Nephron progenitor cell (in vitro differentiated cells): ENCODE data around the gene KIF25.

Source experiments
- DNase-seq: peaks from one replicate; pipeline ENCODE4 v3.0.0; 2021
- H3K27ac Mint-ChIP-seq: 2 replicates; pipeline ENCODE4 v1.8.0; 2021; ENCODE audit warnings: mild to moderate bottlenecking, moderate library complexity, mixed read lengths
- H3K27me3 Mint-ChIP-seq: 2 replicates; pipeline ENCODE4 v1.8.0; 2021; ENCODE audit warnings: mild to moderate bottlenecking, low read depth, mixed read lengths; ENCODE audit not compliant: poor library complexity
- H3K36me3 Mint-ChIP-seq: 2 replicates; pipeline ENCODE4 v1.8.0; 2021; ENCODE audit warnings: low read depth, mixed read lengths
- H3K4me1 Mint-ChIP-seq: 2 replicates; pipeline ENCODE4 v1.8.0; 2021; ENCODE audit warnings: mixed read lengths
- H3K4me3 Mint-ChIP-seq: 2 replicates; pipeline ENCODE4 v1.8.0; 2021; ENCODE audit warnings: mild to moderate bottlenecking, moderate library complexity, mixed read lengths
- H3K9me3 Mint-ChIP-seq: 2 replicates; pipeline ENCODE4 v1.8.0; 2021; ENCODE audit warnings: mild to moderate bottlenecking, moderate library complexity, mixed read lengths
- TF ChIP-seq, protein P1 (sequence below): fragments of 200-600 bp; sonication (generic); IDR thresholded peaks from 2 replicates; pipeline ENCODE4 v1.5.0; 2021; ENCODE audit warnings: antibody characterized with exemption

The KIF25 gene

DNA sequence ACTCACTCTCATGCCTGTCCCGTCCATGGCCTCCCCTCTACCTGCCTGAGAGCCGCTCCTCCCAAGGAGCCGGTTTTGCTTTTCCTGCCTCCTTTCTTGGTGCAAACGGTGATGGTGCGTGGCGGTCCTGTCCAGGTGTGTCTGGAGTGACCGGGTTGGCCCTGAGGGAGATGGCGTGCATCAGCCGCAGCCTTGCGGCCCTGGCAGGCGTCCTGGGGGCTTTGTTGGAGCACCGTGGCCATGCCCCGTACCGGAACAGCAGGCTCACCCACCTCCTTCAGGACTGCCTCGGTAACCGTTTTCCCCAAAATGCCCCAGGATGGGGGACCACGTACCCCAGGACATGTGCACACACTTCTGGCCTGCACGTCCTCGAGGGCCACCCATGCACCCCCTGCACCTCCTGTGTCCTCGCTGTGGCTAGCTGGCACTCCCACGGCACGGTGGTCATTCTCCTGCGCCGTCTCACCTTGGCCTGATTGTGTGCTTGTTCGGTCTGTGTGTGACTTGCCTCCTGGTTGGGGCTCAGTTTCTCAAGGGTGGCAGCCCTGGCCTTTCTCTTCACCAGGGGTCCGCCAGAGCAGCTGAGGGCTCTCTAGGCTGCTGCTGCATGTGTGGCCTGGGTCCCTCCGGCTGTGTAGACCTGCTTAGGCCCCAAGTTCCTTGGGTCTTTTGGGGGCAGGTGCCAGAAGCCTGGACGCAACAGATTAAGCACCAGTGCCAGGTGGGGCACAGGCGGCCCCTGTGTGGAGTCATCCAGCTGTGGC lies 45.1 kb downstream of the KIF25 start:
- Mint-ChIP-seq H3K36me3 (peaks cover 12% of the 10 kb centered on the region), H3K27ac (no peak overlapping the region)

GRCh38 chr6:168043193-168043847 lies 45.8 kb downstream of the KIF25 start:
- no peak for DNase-seq
- Mint-ChIP-seq H3K9me3 (peaks cover 44% of the 10 kb centered on the region), H3K4me1 (no peaks in the 10 kb centered on the region), H3K36me3 (peaks cover 6% of the 10 kb centered on the region), H3K27ac (no peak overlapping the region), H3K27me3 (peaks cover 7% of the 10 kb centered on the region), H3K4me3 (no peak overlapping the region)
- TF ChIP-seq, protein P1, sequence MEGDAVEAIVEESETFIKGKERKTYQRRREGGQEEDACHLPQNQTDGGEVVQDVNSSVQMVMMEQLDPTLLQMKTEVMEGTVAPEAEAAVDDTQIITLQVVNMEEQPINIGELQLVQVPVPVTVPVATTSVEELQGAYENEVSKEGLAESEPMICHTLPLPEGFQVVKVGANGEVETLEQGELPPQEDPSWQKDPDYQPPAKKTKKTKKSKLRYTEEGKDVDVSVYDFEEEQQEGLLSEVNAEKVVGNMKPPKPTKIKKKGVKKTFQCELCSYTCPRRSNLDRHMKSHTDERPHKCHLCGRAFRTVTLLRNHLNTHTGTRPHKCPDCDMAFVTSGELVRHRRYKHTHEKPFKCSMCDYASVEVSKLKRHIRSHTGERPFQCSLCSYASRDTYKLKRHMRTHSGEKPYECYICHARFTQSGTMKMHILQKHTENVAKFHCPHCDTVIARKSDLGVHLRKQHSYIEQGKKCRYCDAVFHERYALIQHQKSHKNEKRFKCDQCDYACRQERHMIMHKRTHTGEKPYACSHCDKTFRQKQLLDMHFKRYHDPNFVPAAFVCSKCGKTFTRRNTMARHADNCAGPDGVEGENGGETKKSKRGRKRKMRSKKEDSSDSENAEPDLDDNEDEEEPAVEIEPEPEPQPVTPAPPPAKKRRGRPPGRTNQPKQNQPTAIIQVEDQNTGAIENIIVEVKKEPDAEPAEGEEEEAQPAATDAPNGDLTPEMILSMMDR, result no peak

More for the DNA sequence above, 45.1 kb downstream of the KIF25 start:
- Mint-ChIP-seq H3K4me1 (no peaks in the 10 kb centered on the region), H3K9me3 (peaks cover 52% of the 10 kb centered on the region), H3K4me3 (no peak overlapping the region), H3K27me3 (peaks cover 14% of the 10 kb centered on the region)
- TF ChIP-seq, protein P1, result no peak
- no peak for DNase-seq

DNA sequence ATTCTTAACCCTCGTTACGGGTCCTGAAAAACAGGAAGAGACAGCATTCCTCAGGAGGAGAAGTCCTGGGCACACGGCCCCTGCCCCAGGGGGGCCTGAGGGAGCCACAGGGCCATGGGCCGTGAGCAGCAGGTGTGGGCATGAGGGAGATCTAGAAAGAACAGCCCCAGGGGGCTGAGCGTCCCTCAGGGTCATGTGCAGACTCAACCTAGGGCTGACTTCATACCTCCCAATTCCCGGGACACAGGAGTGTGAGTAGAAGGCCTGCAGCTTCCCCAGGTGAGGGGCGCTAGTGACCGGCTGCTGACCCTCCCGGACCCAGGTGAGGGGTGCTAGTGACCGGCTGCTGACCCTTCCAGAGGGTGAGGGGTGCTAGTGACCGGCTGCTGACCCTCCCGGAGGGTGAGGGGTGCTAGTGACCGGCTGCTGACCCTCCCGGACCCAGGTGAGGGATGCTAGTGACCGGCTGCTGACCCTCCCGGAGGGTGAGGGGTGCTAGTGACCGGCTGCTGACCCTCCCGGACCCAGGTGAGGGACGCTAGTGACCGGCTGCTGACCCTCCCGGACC lies 46.5 kb downstream of the KIF25 start:
- H3K27me3 Mint-ChIP-seq, result peaks cover 3% of the 10 kb centered on the region
- no peak overlapping the region for H3K4me3 Mint-ChIP-seq
- no peaks in the 10 kb centered on the region for H3K36me3 Mint-ChIP-seq

DNA sequence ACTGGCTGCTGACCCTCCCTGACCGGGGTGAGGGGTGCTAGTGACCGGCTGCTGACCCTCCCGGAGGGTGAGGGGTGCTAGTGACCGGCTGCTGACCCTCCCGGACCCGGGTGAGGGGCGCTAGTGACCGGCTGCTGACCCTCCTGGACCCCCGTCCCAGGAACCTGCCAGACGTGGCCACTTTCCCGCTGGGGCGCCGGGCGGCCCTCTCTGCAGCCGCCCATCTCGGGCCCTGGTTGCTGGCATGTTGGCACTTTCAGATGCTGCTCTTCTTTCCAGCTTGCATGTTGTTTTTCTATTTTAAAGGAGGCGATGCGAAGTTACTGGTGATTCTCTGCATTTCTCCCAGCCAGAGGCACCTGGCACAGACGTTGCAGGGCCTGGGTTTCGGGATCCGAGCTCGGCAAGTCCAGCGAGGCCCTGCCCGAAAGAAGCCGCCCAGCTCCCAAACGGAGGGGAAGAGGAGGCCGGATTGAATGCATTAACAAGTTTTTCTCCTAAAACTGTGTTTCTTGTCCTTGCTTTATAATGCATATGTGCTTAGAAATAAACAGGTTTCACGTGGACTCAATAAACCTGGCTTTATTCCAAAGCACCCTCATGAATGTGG lies 47.2 kb downstream of the KIF25 start:
- Mint-ChIP-seq H3K27ac (no peak overlapping the region), H3K36me3 (no peaks in the 10 kb centered on the region), H3K4me3 (no peak overlapping the region), H3K27me3 (peaks cover 3% of the 10 kb centered on the region), H3K4me1 (peaks cover 6% of the 10 kb centered on the region), H3K9me3 (peaks cover 31% of the 10 kb centered on the region)
- DNase-seq, result no peak
- TF ChIP-seq, protein P1, result no peak

More for the DNA sequence above, 46.5 kb downstream of the KIF25 start:
- DNase-seq, result no peak
- no peak overlapping the region for H3K27ac Mint-ChIP-seq
- peaks cover 38% of the 10 kb centered on the region for H3K9me3 Mint-ChIP-seq
- TF ChIP-seq, protein P1, result no peak
- no peaks in the 10 kb centered on the region for H3K4me1 Mint-ChIP-seq

- Mint-ChIP-seq H3K36me3 (no peaks in the 10 kb centered on the region), H3K9me3 (peaks cover 26% of the 10 kb centered on the region), H3K4me3 (no peak overlapping the region), H3K27me3 (peaks cover 3% of the 10 kb centered on the region), H3K4me1 (peaks cover 12% of the 10 kb centered on the region), H3K27ac (no peak overlapping the region)
- TF ChIP-seq, protein P1, result no peak
- DNase-seq, result no peak
Measured at GRCh38 chr6:168045141-168045691, 47.7 kb downstream of the KIF25 start.
